ENCODE measurements around the gene TP73. TPM values are rescaled to one million over a fixed set of nuclear protein-coding genes. Genes with fewer than 3 reads are reported as not detected.

Gene TP73
- total RNA-seq: 0.22 TPM in 1 of 2 replicates, not detected in the other

GRCh38 chr1:3651930-3652547 lies at the start of gene TP73:
Gene TP73 (plus strand): TSS chr1:3652516. CDS start chr1:3682366, 29,850 bp downstream.

GRCh38 chr1:3611170-3612019 lies 40.9 kb upstream of the TP73 start, which contains the start of gene MEGF6:
Gene MEGF6 (minus strand): TSS chr1:3611508. CDS start chr1:3611268, 240 bp downstream.

GRCh38 chr1:3624200-3625136 lies 27.8 kb upstream of the TP73 start, which contains the start of gene TPRG1L:
Gene TPRG1L (plus strand): TSS chr1:3625015. CDS start chr1:3625073, 58 bp downstream.

GRCh38 chr1:3649342-3650247 lies 2.7 kb upstream of the TP73 start, which contains the start of gene WRAP73:
Gene WRAP73 (minus strand): TSS chr1:3650103. CDS start chr1:3649999, 104 bp downstream.

GRCh38 chr1:3752400-3752945 lies 100.2 kb downstream of the TP73 start, which contains the start of gene CCDC27:
Gene CCDC27 (plus strand): TSS chr1:3752450. CDS start chr1:3752482, 32 bp downstream.

GRCh38 chr1:3772715-3773571 lies 120.6 kb downstream of the TP73 start, which contains the start of gene SMIM1:
Gene SMIM1 (plus strand): TSS chr1:3772749. CDS start chr1:3775374, 2,625 bp downstream.

Small RNA genes lying within 50 kb of the gene (small RNA-seq; reads per million reads assigned to genes)
- gene RF02197 (not detected), gene RN7SL574P (not detected)

Other genes with a start within 250 kb of the TP73 start
- gene ARHGEF16, start 197.9 kb upstream of the TP73 start, total RNA-seq: 0.11 and 0.13 TPM in 2 replicates
- gene MEGF6, start 41.0 kb upstream of the TP73 start, total RNA-seq: 102 and 106 TPM in 2 replicates
- 28.0 and 32.9 TPM in 2 replicates for gene TPRG1L, start 27.5 kb upstream of the TP73 start, total RNA-seq
- 8.6 and 9.0 TPM in 2 replicates for gene WRAP73, start 2.4 kb upstream of the TP73 start, total RNA-seq
- not detected in 2 replicates for gene CCDC27, start 99.9 kb downstream of the TP73 start, total RNA-seq
- 0.54 TPM in 1 of 2 replicates, not detected in the other for gene SMIM1, start 120.2 kb downstream of the TP73 start, total RNA-seq
- gene LRRC47, start 144.0 kb downstream of the TP73 start, total RNA-seq: 25.0 and 25.1 TPM in 2 replicates
- 18.9 and 20.4 TPM in 2 replicates for gene CEP104, start 204.7 kb downstream of the TP73 start, total RNA-seq
- 6.4 TPM in 2 replicates for gene DFFB, start 205.0 kb downstream of the TP73 start, total RNA-seq
- gene C1orf174, start 247.8 kb downstream of the TP73 start, total RNA-seq: 23.8 and 27.2 TPM in 2 replicates

All from articular chondrocyte of knee joint (primary cell).